WI38 (cell line): Measurements from ENCODE around the gene PTPRE.

Experiments
- H3K4me3 ChIP-seq: 2 replicates; pipeline ENCODE4 v1.5.1; 2011; ENCODE audit warnings: low read depth, mild to moderate bottlenecking, control low read depth, low read length
- CTCF ChIP-seq: IDR thresholded peaks from 2 replicates; pipeline ENCODE4 v1.5.1; 2012; ENCODE audit warnings: low read depth, mild to moderate bottlenecking, control low read depth, low read length

The PTPRE gene

DNA sequence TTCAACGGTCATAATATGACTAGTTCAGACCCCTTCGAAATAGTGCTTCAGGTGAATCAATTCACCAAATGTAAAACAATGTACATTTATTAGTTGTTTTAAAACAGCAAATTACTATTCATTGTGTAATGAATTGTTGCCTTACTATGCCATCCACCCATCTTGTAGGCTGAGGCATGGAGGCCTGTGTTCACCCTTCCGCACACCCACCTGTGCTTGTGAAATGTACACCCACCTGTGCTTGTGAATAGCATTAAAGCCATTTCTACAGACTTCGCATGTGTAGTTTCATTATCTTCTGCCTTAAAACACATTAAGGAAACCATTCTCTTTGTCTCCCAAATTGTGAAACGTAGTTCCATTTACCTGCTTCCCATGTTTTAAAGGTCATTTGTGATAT lies 31.0 kb upstream of the PTPRE start:
- no peak overlapping the region for H3K4me3 ChIP-seq
- no peak for TF ChIP-seq CTCF

GRCh38 chr10:127877116-127877515 lies 29.8 kb upstream of the PTPRE start:
- H3K4me3 ChIP-seq = no peak overlapping the region
- no peak for TF ChIP-seq CTCF

DNA sequence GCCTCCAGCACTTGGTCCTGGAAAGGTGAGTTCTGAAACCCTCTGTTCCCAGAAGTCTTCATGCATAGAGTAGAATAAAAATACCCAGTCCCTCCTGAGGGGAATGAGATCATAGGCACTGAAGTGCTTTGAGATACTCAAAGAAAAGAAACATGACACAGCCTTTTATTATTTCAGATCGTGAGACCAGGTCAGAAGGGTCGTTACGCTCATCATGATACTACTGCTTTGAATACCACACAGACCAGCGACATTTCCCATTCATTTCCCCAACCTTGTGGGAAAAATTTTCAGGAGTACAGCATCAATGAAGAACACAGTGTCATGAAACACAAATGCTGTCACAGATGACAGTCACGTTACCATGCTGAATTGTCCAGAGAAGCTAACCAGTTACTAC lies 29.2 kb upstream of the PTPRE start:
- TF ChIP-seq CTCF = no peak

DNA sequence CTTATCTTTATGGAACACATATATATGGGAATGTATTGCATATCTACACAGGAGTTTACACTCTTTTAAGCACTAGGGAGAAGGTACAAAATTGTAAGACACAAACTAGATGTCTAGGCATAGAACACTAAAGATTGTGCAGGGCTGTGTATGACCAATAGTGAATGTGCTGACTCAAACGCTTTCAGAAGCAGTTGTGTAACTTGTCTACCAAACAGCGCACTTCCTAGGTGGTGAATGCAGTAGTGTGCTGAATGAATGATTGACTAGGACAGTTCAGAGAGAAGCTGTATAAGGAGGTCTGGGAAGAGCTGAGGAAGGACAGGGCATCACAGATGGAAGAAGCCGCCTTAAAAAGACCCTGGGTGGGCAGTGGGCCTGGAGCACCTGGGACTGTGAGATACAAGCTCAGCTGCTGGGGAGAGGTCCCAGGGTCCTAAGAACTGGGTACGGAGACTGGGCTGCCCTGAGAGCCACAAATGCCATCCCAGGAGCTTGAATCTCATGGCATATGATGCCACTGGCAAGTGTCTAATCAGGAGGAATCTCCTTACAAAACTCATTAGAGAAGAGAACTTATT lies 28.3 kb upstream of the PTPRE start:
- TF ChIP-seq CTCF = no peak
- H3K4me3 ChIP-seq = no peak overlapping the region

More for the DNA sequence above, 29.2 kb upstream of the PTPRE start:
- no peak overlapping the region for H3K4me3 ChIP-seq

GRCh38 chr10:127880557-127880956 lies 26.3 kb upstream of the PTPRE start:
- no peak overlapping the region for H3K4me3 ChIP-seq
- no peak for TF ChIP-seq CTCF

DNA sequence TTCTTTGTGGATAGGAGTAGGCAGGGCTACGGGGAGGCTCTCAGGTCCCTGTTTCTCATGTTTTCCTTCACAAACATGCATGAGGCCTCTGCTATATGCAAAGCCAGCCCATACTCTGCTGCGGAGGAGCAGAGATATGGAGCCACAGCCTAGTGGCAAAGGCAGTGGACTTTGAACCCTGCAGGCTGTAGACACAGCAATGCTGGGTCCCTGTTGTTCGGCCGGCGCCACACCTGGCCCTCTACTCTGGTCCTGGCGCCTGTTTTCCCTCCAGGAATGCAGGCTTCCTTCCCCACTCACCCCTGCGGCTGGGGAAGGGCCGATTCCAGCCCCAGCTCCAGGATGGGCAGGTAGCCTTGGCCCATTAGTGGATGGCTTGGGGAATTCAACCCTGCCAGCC lies 25.6 kb upstream of the PTPRE start:
- no peak for TF ChIP-seq CTCF
- H3K4me3 ChIP-seq = no peak overlapping the region

- no peak for TF ChIP-seq CTCF
- H3K4me3 ChIP-seq = no peak overlapping the region
Observed at GRCh38 chr10:127882391-127882790, 24.5 kb upstream of the PTPRE start.
